GM21737 (cell line): ENCODE measurements around the gene CASP2.
"Not testable (repeated sequence)": the region's sequence is repeated elsewhere in the genome, so short reads cannot be mapped to it uniquely, and the experiment has no call there.

Experiments
- ATAC-seq: cut with Tn5 transposase; IDR thresholded peaks from one replicate; pipeline ENCODE4 v1.9.1; 2021; ENCODE audit warnings: mild to moderate bottlenecking, moderate library complexity; ENCODE audit not compliant: unreplicated experiment

Gene CASP2

DNA sequence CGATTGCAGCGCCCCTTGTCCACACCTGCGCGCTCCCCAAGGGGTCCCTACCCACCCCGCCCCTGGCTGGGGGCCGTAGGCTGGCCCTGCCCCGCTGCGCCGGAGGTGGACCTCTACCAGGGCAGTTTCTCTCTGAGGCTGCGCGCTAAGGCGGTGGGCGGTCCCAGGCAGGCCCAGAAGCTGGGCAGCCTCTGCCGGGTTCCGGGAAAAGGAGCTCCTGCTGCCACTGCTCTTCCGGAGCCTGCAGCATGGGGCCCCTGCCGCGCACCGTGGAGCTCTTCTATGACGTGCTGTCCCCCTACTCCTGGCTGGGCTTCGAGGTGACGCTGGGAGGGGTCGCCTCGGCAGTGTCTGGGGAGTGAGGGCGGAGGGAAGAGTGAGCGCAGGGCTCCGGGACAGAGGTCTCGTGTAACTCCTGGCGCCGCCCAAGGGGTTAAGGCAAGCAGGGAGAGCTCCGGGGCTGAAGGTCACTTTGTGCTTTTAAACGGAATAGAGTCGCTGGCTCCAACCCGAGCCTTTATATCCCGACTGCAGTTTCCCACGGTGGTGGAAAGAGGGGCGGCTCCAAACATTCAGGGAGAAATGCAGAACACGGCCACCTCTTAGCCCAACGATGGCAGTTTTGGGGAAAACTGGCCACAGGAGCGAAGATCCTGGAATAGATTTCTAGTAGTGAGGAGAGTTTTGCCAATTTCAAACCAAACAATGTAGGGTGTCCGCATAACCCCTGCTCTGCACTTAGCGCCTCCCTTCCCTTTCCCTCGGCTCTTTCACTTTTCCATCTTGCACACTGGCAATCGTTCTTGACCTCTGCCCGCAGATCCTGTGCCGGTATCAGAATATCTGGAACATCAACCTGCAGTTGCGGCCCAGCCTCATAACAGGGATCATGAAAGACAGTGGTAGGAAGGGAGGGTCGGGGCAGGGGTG is 24.6 kb upstream of the CASP2 start, which contains the start of gene GSTK1:
GSTK1 (plus strand) TSS at position 176 of the 930 bp plus-strand sequence; CDS start at position 249, 73 bp downstream.
- ATAC-seq: peak; percentile 98

DNA sequence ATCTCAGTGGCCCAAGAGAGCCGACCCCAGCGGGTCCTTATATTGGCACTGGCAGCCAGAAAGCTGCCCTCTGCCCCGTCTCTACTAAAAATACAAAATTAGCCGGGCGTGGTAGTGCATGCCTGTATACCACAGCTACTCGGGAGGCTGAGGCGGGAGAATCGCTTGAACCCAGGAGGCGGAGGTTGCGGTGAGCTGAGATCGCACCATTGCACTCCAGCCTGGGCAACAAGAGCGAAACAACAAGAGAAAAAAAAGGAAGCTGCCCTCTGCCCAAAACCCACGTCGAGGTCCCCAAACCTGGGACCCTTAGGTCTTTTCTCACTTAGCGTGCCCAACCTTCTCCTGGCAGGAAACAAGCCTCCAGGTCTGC is 24.0 kb upstream of the CASP2 start:
- not testable (repeated sequence) for ATAC-seq

DNA sequence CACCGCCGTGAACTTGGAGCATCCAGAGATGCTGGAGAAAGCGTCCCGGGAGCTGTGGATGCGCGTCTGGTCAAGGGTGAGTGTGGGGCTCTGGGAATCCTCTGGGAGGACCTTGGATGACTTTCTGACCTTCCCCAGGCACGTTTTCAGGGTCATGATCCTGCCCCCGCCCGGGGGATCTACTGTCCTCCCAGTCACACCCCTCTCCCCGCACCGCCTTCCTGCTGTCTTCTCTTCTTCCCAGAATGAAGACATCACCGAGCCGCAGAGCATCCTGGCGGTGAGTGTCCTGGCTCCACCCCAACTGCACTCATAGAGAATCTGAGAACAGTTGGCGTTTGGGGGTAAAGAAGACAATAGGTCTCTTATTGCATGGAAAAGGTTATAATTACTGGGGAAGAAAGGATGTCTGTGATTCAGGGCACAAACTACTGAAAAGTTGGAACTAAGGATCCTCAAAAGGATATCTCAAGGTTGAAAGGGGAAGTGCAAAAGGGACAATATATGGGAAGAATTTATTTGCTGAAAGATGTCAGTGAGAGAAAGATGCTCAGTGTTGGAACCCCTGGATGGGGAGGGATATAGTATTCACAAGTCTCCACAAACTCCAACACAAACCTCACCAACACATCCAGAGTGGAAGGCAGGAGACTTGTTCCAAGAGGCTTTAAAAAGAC is 23.0 kb upstream of the CASP2 start:
- no peak for ATAC-seq

DNA sequence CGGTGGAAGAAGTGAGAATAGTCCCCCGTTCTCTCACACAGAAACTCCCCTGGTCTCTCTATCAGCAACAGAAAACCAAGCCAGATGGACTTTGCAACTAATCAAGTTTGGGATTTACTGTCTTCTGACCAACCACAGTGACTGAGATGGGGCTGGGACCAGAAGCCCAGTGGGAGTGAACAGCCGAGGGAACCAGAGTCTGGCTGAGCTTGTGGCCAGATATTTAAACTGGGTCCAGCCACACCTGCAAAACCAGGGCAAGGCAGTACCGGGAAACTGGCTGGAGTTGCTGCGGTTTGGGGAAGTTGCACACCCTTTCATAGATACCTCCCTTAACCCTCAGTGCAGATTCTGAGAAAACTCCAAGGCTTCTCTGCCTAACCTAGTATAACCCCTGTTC is 18.9 kb upstream of the CASP2 start:
- no peak for ATAC-seq

DNA sequence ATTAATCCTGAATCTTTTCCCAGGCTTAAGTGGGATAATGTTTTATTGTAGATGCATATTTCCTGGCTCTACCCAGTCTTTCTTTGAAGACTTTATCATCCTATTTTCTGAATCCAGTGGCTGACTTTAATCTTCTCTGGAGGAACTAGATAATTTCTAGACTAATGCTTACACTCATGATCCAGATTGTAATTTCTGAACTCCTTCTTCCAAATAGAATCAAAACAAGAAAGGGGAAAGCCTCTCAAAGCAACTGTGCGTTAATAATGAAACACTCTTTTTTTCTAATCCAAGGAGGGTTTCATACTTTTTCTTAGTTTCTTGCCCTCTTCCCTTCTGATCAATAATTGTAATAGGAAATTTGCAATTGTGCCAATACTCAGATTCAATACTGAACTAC is 16.9 kb upstream of the CASP2 start:
- no peak for ATAC-seq

DNA sequence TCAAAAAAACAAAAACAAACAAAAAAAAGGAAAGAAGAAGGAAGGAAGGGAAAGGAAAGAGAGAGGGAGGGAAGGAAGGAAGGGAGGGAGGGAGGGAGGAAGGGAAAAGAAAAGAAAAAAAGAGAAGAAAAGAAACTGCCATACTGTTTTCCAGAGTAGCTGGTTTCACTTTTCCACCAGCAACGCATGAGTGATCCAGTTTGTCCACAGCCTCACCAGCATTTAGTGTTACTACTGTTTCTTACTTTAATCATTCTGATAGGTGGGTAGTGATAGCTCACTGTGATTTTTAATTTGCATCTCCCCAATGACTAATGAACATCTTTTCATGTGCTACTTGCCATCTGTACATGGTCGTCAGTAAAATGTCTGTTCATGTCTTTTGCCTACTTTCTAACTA is 15.3 kb upstream of the CASP2 start:
- no peak for ATAC-seq

DNA sequence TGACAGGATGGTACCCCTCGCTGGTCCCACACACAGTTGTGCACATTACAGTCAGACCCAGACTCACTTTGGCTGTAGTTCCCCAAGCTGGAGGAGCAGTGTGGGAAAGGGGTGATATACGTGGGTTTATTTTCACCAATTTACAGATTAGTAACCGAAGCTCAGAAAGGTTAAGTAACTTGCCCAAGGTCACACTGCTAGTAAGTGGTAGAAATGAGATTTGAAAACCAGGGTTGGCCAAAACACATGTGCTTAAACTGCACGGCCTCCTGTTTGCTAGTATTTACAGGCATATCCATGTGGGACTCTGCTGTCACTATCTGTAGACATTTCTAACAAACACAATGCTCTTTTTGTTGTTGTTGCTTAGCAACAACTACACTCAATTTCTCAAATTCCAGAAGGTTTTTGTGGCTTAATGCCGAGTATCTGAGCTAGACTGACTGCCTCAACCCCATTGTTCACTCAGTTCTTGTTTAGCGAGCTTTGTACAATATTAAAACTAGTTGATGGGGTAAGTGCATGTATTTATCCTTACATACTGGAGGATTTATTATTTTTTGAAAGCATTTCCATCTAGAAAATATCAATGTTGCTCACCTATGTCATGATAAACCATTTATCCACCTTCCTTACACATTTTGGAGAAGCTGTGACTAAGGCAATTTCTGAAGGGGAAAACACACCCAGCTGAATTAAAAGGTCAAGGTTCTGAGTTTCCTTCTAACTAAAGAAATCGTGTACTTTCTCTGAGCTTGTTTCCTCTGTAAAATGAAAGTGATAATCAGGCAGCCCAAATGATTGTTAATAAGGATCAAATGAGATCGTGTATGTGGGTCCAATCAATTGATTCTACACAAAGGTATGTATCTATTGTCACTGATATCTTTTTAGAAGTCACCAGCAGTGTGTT is 8.7 kb upstream of the CASP2 start:
- no peak for ATAC-seq

DNA sequence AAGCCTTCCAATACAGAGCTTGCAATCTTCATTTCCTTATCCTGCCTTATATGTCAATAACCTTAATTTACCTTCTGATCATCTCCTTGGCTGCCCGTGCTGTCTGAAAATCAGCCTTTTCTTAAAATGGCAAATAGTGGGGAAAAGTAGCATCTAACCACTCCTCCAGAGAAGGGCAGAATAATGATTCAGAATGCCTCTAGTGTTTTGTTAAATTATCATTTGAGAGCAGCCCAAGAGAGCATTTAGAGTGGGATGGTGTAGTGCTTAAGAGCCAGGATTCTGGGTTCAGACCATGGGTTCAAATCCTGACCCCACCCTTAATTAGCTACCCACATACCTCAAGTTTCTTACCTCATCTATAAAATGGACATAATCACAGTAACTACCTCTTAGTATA is 8.0 kb upstream of the CASP2 start:
- no peak for ATAC-seq

DNA sequence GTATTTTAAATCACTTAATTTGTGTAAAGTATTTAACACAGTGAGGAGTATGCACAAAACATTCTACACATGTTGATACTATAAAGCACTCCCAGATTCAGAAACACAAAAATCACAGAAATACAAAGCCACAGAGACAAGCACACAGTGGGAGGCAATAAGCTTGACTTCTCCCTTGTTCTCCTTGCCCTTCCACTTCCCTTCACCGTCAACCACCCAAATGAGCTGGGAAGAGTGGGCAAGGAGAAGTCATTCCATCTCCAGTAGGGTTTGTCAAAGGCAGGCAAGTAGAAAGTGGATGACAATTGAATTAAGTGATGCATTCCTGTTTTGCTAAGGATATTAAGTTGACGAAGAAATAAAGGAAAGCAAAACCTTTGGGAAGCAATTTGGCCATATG is 7.6 kb upstream of the CASP2 start:
- ATAC-seq: no peak

DNA sequence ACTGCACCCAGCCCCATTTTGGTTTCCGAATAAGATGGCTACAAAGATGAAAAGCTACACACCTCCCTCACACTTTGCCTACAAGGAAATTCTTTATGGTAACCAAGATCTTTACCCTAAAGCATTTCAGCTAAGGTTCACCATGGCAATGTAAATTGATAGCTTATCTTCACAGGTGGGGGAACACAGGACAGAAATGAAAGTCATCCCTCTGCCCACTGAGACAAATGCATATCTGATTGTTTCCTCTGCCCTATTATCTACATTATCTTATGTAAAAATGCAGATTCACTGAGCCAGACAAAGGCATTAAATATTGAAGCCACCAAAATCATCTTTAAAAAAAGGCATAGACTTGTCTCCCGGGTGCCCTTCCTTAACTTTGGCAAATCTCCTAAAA is 6.6 kb upstream of the CASP2 start:
- ATAC-seq: no peak

DNA sequence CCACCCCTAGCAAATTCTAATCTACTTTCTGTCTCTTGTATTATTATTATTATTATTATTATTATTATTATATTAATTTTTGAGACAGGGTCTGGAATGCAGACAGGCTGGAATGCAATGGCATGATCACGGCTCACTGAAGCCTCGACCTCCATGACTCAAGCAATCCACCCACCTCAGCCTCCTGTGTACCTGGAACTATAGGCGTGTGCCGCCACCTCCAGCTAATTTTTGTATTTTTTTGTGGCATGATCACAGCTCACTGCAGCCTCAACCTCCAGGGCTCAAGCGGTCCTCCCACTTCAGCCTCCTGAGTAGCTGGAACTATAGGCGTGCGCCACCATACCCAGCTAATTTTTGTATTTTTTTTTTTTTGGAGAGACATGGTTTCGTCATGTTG is 6.0 kb upstream of the CASP2 start:
- no peak for ATAC-seq

DNA sequence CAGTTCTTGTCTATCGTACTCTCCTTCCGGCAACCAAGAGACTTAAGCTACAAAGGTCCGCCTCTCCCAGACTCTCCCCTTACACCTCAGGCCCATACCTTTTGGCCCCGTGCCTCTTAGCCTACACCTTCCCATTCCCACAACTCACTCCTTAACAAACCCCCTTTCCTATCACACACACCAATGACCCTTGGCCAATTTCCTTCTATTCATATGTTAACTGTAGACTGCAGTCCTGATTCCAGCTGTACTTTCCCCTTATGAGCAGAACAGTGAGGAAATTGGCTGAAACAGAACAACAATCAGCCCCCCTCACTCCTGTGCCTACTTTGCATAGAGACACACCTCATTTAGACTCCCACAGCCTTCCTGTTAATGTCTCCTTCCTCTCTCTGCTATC is 4.8 kb upstream of the CASP2 start:
- ATAC-seq: no peak

DNA sequence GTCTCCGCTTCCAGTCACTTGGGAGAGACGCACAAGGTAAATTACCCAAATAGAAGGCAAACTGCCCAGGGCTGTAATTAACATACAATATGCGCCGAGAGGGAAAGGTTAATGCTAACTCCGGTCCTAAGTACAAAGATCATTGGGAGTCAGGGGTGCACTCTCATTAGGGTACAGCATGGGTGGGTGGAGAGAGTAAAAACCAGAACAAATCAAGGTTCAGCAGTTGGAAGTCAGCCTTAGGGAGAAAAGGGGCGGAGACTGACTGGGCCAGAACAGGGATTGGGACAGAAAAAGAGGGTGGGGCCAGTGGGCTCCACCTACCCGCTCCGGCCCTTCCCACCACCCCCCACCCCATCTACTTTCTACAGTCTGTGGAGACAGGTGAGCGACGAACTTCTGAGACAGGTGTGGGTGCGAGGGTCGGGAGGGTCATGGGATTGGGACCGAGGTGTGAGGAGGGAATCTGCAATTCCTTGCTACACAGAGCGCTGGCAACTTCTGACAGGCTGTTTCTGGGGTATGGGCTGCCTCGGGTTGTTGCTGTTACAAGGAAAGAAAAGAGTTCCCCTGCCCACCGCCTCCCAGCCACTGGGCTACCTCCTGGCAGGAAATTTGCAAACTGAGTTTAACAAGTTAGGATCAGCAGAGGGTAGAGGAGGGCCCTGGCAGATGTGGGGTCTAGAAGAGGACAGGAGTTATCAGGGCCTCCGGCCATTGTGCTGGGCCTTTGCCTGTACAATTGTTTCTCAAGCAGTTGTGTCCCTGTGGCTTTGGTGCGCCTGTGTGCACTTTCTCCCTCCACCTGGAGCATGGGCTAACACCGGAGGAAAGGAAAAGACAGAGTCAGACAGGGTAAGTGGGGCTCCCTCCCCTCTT is 3.3 kb upstream of the CASP2 start, which contains the start of gene TMEM139:
TMEM139 (plus strand) TSS at position 368 of the 879 bp plus-strand sequence. CDS start 1,000 bp downstream, outside the sequence.
- ATAC-seq: no peak

DNA sequence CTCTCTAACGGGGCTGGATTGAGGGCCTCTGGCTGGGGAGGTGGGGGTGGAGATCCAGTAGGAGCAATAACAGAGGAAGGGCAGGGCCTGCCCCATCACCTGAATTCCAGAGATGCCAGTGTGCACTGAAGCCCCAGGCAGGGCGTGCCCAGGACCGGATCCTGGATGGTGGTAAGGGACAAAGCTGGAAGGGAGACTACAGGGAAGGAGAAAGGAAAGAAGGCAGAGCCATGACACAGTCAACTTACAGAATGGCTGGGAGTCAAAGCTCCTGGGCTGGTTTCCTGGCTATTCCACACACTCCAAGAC is 2.7 kb upstream of the CASP2 start:
- ATAC-seq: no peak

DNA sequence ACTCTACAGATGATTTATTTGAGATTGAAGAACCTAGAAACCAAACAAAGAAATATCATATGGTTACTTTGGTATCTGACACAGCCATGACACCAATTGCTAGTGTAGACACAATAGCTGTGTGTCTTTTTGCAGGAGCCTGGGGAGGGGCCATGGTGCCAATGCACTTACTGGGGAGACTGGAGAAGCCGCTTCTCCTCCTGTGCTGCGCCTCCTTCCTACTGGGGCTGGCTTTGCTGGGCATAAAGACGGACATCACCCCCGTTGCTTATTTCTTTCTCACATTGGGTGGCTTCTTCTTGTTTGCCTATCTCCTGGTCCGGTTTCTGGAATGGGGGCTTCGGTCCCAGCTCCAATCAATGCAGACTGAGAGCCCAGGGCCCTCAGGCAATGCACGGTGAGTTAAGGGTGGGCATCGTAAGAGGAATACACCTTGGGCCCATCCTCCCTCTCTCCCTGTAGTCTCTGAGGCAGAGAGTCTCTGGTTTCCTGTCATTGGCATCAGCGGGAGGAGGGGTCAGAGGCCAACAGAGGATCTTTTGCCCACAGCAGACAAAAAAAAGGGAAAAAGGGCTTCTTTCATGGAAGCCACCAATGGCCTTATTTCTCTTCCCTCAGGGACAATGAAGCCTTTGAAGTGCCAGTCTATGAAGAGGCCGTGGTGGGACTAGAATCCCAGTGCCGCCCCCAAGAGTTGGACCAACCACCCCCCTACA is 2.2 kb upstream of the CASP2 start:
- no peak for ATAC-seq

DNA sequence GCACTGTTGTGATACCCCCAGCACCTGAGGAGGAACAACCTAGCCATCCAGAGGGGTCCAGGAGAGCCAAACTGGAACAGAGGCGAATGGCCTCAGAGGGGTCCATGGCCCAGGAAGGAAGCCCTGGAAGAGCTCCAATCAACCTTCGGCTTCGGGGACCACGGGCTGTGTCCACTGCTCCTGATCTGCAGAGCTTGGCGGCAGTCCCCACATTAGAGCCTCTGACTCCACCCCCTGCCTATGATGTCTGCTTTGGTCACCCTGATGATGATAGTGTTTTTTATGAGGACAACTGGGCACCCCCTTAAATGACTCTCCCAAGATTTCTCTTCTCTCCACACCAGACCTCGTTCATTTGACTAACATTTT is 1.6 kb upstream of the CASP2 start:
- no peak for ATAC-seq

DNA sequence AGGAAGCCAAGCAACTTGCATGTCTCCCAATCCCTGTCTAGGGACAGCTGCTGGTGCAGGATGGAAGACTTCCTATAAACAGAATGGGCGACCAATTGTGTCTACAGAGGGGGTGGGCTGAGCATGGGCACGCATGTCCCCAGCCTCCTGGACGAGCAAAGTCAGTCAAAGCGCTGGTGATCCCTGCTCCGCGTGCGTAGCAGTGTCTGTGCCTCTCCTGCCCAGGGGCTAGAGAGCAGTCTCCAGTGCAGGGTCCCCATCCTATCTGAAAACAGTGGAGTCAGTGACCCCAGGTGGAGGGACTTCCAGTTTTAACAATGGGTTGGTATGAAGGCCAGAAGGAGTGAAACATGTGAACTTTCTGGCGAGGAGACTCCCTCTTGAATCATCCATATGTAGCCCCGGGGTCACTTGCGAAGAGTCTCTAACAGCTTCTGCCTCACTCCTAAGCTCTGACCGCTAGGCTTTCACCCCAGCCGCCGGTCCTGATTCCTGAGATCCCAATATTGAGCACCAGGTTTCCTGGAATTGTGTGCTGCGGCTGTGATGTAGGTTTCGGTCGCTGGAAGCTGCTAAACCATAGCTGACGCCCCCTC is 714 bp upstream of the CASP2 start:
- ATAC-seq: no peak

DNA sequence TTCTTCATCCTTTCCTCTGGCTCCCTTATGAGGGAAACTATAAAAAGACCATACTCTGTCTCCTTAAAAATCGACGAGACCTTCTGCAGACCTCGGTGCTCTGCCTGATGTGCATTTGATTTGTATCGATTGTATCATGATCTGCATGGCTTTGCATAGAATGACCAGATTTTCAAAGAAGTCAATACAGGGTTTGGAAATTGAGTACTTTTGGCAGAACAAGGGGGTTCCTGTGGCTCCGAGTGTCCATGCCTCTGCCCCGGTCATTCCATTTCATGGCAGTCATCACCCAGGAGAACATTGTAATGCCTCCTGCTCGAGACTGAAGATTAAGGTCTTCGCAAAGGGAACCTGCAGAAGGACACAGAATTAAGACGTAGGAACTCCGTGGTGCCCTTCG is 685 bp downstream of the CASP2 start:
- ATAC-seq: no peak

DNA sequence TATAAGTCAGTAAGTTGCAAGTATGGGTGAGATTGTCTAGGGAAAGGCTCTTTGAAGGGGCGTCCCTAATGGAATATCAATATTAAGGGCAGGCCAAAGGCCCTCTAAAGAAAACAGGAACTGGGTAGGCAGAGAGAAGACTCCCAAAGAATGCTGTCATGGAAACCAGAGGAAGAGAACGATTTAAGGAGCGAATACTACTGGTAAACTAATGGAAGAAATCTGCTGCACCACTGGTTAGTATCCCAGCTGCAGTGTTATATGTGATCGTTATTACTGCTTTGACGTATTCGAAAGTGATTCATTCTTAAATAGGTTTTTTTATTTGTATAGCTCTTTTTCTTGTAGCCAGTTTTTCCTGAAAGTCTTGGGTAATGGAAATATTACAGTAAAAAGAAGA is 1.3 kb downstream of the CASP2 start:
- ATAC-seq: no peak
